Measurements from ENCODE around the gene ZDHHC13. TPM values are rescaled to one million over a fixed set of nuclear protein-coding genes. Genes with fewer than 3 reads are reported as not detected.

The ZDHHC13 gene
- total and polyA plus RNA-seq, 2 donors (not counting 1 experiment from before 2014, with no cell fraction given): 8.8 to 21.7 TPM

DNA sequence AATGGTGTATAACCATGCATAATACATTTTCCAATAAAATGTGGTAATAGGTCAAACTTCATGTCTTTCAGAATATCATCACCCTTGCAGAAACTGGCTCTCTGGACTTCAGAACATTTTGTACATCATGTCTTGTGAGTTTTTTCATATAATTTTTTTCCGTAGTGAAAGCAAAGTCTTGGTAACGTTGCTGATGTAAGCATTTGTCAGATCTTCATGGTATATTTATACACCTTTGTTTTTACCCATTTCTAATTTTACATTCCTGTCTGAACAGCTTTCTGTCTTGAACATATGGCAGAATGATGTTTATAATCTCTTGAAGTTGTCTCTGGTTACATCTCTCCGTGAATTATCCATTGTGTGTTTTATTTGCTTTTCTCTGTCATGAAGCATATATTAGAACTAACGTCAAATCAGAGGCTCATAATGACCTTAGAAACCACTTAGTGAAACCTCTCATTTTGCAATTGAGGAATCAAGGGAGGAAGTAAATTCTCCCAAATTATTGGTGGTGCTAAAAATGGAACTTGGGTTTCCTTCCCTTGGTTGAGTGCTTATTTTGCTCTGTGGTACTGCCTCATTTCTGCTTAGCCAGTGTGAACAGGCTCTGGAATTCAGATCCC, 47.4 kb downstream of the ZDHHC13 start:
- Mint-ChIP-seq H3K27me3 (no peaks in the 10 kb centered on the region), H3K27ac (no peak overlapping the region), H3K4me3 (no peak overlapping the region), H3K4me1 (no peaks in the 10 kb centered on the region), H3K9me3 (ENCODE audit: insufficient read depth) (no peaks in the 10 kb centered on the region)
- DNase-seq: no peak
- Histone ChIP-seq H4K20me1 (ENCODE audit: control insufficient read depth, insufficient read depth, low read length, poor library complexity, severe bottlenecking) (no peaks in the 10 kb centered on the region), H3K36me3 (replicated peaks in 1 of 2; ENCODE audit: control extremely low read depth in 1 of 2, control insufficient read depth in 1 of 2, extremely low read depth in 1 of 2, insufficient read depth in 2 of 2, low read length in 1 of 2) (peaks cover 3 to 51% of the 10 kb centered on the region in 2 experiments), H3K79me2 (ENCODE audit: control insufficient read depth, insufficient read depth, low read length) (no peaks in the 10 kb centered on the region), H3K9me3 (ENCODE audit: control extremely low read depth in 1 of 3, control insufficient read depth in 2 of 3, insufficient read depth in 1 of 3, low read length in 2 of 3) (no peaks in the 10 kb centered on the region), H3K4me2 (replicated peaks; ENCODE audit: low read depth, low read length, poor library complexity, severe bottlenecking) (no peak overlapping the region), H3K27ac (ENCODE audit: low read length in 2 of 2) (no peak overlapping the region), H3K9ac (ENCODE audit: low read length) (no peak overlapping the region), H3K4me3 (ENCODE audit: control extremely low read depth in 1 of 5, extremely low read depth in 1 of 5, insufficient read depth in 1 of 5, low read depth in 2 of 5, low read length in 4 of 5) (no peak overlapping the region), H3K4me1 (ENCODE audit: control insufficient read depth in 2 of 2, insufficient read depth in 2 of 2, low read length in 2 of 2) (no peaks in the 10 kb centered on the region), H3K27me3 (replicated peaks in 1 of 4; ENCODE audit: control extremely low read depth in 1 of 4, control insufficient read depth in 3 of 4, insufficient read depth in 4 of 4, low read length in 3 of 4) (no peaks in the 10 kb centered on the region), H2AFZ (ENCODE audit: insufficient read depth, low read depth, low read length, poor library complexity, severe bottlenecking) (no peak overlapping the region)
- ChIA-PET CTCF (no interaction called here), POLR2A (no interaction called here)
- no peak for ATAC-seq (ENCODE audit: low read depth)
- TF ChIP-seq, protein P1, sequence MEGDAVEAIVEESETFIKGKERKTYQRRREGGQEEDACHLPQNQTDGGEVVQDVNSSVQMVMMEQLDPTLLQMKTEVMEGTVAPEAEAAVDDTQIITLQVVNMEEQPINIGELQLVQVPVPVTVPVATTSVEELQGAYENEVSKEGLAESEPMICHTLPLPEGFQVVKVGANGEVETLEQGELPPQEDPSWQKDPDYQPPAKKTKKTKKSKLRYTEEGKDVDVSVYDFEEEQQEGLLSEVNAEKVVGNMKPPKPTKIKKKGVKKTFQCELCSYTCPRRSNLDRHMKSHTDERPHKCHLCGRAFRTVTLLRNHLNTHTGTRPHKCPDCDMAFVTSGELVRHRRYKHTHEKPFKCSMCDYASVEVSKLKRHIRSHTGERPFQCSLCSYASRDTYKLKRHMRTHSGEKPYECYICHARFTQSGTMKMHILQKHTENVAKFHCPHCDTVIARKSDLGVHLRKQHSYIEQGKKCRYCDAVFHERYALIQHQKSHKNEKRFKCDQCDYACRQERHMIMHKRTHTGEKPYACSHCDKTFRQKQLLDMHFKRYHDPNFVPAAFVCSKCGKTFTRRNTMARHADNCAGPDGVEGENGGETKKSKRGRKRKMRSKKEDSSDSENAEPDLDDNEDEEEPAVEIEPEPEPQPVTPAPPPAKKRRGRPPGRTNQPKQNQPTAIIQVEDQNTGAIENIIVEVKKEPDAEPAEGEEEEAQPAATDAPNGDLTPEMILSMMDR (IDR thresholded peaks at IDR 0.05): no peak
- no peak for TF ChIP-seq EZH2 (IDR thresholded peaks at IDR 0.05; ENCODE audit: borderline replicate concordance, insufficient read depth, low read depth, low read length, poor library complexity, severe bottlenecking)
- WGBS (ENCODE audit: insufficient coverage): 100% methylated on average over 1 of the region's 4 CpGs
- intact Hi-C loops (cut with micrococcal nuclease): no loop called here

DNA sequence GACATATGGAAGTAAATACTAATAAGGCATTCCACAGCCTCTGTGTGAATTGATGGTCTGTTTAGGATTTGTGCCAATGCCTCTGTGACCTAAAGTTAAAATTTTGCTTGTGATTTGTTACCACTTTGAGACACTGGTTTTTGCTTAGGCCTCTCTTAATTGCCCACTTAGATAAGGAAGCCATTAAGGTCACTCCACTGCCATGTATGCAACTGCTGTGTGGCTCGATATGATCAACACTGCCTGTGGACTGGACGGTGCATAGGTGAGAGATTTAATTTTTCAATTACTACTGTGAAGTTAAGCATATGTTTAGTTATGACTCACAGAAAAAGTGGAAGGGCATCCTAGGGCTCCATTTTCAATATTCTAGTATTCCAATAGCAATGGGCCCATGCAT, 47.9 kb downstream of the ZDHHC13 start:
- Histone ChIP-seq H2AFZ (ENCODE audit: insufficient read depth, low read depth, low read length, poor library complexity, severe bottlenecking) (no peak overlapping the region), H4K20me1 (ENCODE audit: control insufficient read depth, insufficient read depth, low read length, poor library complexity, severe bottlenecking) (no peaks in the 10 kb centered on the region), H3K4me2 (replicated peaks; ENCODE audit: low read depth, low read length, poor library complexity, severe bottlenecking) (no peak overlapping the region), H3K27ac (ENCODE audit: low read length in 2 of 2) (no peak overlapping the region), H3K9me3 (ENCODE audit: control extremely low read depth in 1 of 3, control insufficient read depth in 2 of 3, insufficient read depth in 1 of 3, low read length in 2 of 3) (no peaks in the 10 kb centered on the region), H3K79me2 (ENCODE audit: control insufficient read depth, insufficient read depth, low read length) (no peaks in the 10 kb centered on the region), H3K9ac (ENCODE audit: low read length) (no peak overlapping the region), H3K4me3 (ENCODE audit: control extremely low read depth in 1 of 5, extremely low read depth in 1 of 5, insufficient read depth in 1 of 5, low read depth in 2 of 5, low read length in 4 of 5) (no peak overlapping the region), H3K27me3 (replicated peaks in 1 of 4; ENCODE audit: control extremely low read depth in 1 of 4, control insufficient read depth in 3 of 4, insufficient read depth in 4 of 4, low read length in 3 of 4) (no peaks in the 10 kb centered on the region), H3K4me1 (ENCODE audit: control insufficient read depth in 2 of 2, insufficient read depth in 2 of 2, low read length in 2 of 2) (no peaks in the 10 kb centered on the region), H3K36me3 (replicated peaks in 1 of 2; ENCODE audit: control extremely low read depth in 1 of 2, control insufficient read depth in 1 of 2, extremely low read depth in 1 of 2, insufficient read depth in 2 of 2, low read length in 1 of 2) (peaks cover 3 to 47% of the 10 kb centered on the region in 2 experiments)
- WGBS (ENCODE audit: insufficient coverage): no CpG with 5 or more reads among the region's 2 CpGs
- Mint-ChIP-seq H3K4me1 (no peaks in the 10 kb centered on the region), H3K4me3 (no peak overlapping the region), H3K27me3 (no peaks in the 10 kb centered on the region), H3K9me3 (ENCODE audit: insufficient read depth) (no peaks in the 10 kb centered on the region), H3K27ac (no peak overlapping the region)
- intact Hi-C loops (cut with micrococcal nuclease): no loop called here
- DNase-seq (no peak), ATAC-seq (ENCODE audit: low read depth) (no peak)
- TF ChIP-seq, protein P1 (IDR thresholded peaks at IDR 0.05): no peak
- TF ChIP-seq EZH2 (IDR thresholded peaks at IDR 0.05; ENCODE audit: borderline replicate concordance, insufficient read depth, low read depth, low read length, poor library complexity, severe bottlenecking): no peak
- POLR2A ChIA-PET: no interaction called here
- CTCF ChIA-PET: no interaction called here
